ENCODE results near the gene AFMID.
A peak's percentile ranks its signal among the peaks of the same experiment; 100 is the strongest.

AFMID gene

DNA sequence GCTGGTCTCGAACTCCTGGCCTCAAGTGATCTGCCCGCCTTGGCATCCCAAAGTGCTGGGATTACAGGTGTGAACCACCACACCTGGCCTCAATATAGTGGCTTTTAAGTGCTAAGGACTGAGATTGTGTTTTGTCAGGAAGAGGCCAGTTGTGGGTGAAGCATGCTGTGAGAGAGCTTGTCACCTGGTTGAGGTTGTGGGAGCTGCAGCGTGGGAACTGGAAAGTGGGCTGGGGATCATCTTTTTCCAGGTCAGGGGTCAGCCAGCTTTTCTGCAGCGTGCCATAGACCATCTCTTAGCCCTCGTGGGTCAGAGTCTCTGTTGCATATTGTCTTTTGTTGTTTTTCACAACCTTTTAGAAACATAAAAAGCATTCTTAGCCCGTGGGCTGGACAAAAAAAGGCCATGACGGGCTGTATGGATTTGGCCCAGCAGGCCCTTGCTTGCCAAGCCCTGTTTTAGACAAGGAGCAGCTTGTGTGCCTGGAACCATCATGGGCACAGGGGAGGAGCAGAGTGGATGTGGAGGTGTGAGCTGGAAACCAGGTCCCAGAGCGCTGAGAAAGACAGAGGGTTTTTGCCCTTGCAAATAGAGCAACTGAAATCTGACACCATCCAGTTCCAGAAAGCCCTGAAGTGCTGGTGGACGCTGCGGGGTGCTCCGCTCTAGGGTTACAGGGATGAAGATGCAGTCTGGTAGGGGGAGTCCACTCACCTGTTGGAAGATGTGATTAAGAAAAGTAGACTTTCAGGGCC lies 32.4 kb downstream of the AFMID start:
- ATAC-seq, result no peak
- Mint-ChIP-seq H3K4me3 (no peak overlapping the region), H3K36me3 (peaks cover 84% of the 10 kb centered on the region), H3K9me3 (no peaks in the 10 kb centered on the region), H3K4me1 (no peaks in the 10 kb centered on the region), H3K27ac (no peak overlapping the region)
- no peak for DNase-seq (ENCODE audit: low spot score in 2 of 2)

DNA sequence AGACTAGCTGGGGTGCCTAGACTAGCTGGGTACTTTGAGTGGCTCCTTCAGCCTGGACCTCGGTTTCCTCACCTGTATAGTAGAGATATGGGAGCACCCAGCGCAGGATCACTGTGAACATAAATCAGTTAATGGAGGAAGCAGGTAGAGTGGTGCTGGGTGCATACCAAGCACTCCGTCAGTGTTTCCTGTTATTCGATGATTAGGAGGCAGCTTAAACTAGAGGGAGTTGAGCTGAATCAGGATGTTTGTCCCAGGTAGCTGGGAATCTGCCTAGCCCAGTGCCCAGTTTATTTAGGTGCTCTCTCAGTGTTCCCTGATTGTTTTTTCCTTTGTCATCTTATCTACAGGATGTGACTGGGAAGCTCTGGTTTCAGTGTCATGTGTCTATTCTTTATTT lies 35.9 kb downstream of the AFMID start:
- ATAC-seq (no peak), DNase-seq (ENCODE audit: low spot score in 2 of 2) (no peak)
- no peak overlapping the region for H3K4me3 Mint-ChIP-seq
- H3K36me3 Mint-ChIP-seq, result peaks cover 61% of the 10 kb centered on the region
- no peaks in the 10 kb centered on the region for H3K9me3 Mint-ChIP-seq
- no peak overlapping the region for H3K27ac Mint-ChIP-seq
- no peaks in the 10 kb centered on the region for H3K4me1 Mint-ChIP-seq

GRCh38 chr17:78223765-78224164 lies 36.6 kb downstream of the AFMID start:
- Mint-ChIP-seq H3K27ac (no peak overlapping the region), H3K4me3 (no peak overlapping the region), H3K4me1 (no peaks in the 10 kb centered on the region), H3K36me3 (peaks cover 54% of the 10 kb centered on the region), H3K9me3 (no peaks in the 10 kb centered on the region)
- ATAC-seq, result no peak
- DNase-seq (ENCODE audit: low spot score in 2 of 2), result no peak

DNA sequence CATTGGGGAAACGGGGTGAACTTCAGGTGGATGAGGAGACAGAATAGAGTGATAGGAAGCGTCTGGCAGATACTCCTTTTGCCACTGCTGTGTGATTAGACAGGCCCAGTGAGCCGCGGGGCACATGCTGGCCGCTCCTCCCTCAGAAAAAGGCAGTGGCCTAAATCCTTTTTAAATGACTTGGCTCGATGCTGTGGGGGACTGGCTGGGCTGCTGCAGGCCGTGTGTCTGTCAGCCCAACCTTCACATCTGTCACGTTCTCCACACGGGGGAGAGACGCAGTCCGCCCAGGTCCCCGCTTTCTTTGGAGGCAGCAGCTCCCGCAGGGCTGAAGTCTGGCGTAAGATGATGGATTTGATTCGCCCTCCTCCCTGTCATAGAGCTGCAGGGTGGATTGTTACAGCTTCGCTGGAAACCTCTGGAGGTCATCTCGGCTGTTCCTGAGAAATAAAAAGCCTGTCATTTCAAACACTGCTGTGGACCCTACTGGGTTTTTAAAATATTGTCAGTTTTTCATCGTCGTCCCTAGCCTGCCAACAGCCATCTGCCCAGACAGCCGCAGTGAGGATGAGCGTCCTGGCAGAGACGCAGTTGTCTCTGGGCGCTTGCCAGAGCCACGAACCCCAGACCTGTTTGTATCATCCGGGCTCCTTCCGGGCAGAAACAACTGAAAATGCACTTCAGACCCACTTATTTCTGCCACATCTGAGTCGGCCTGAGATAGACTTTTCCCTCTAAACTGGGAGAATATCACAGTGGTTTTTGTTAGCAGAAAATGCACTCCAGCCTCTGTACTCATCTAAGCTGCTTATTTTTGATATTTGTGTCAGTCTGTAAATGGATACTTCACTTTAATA lies 37.3 kb downstream of the AFMID start:
- Mint-ChIP-seq H3K4me3 (no peak overlapping the region), H3K9me3 (no peaks in the 10 kb centered on the region), H3K36me3 (peaks cover 47% of the 10 kb centered on the region), H3K27ac (no peak overlapping the region), H3K4me1 (no peaks in the 10 kb centered on the region)
- ATAC-seq (no peak), DNase-seq (ENCODE audit: low spot score in 2 of 2) (no peak)

- H3K4me1 Mint-ChIP-seq, result no peaks in the 10 kb centered on the region
- H3K36me3 Mint-ChIP-seq, result peaks cover 39% of the 10 kb centered on the region
- no peak overlapping the region for H3K27ac Mint-ChIP-seq
- no peak for ATAC-seq
- no peaks in the 10 kb centered on the region for H3K9me3 Mint-ChIP-seq
- no peak for DNase-seq (ENCODE audit: low spot score in 2 of 2)
- H3K4me3 Mint-ChIP-seq, result no peak overlapping the region
Measured at GRCh38 chr17:78225088-78225865, 38.1 kb downstream of the AFMID start.

DNA sequence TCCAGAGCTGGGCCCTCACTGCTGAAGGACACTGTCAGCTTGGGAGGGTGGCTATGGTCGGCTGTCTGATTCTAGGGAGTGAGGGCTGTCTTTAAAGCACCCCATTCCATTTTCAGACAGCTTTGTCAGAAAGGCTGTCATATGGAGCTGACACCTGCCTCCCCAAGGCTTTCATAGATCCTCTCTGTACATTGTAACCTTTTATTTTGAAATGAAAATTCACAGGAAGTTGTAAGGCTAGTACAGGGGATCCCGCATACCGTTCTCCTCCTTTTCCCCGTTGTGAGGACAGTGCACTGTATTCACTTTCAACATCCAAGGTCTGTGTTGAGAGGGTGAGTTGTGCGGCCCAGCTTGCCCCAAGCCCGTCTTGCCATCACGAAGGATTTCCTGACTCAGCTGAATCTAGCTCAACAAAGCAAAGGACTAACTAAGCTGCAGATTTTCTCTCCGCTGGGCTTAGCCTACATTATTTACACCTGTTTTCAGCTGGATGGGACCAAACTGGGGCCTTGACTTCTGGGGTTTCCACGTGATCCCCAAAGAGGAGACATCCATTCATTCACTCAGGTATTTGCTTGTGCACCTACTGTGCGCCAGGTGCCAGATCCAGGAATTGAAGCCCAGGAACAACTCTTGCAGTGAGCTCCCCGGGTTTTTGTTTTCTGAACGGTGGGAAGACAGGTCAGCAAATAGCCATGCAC lies 39.0 kb downstream of the AFMID start:
- no peaks in the 10 kb centered on the region for H3K4me1 Mint-ChIP-seq
- H3K4me3 Mint-ChIP-seq, result no peak overlapping the region
- peaks cover 30% of the 10 kb centered on the region for H3K36me3 Mint-ChIP-seq
- DNase-seq (ENCODE audit: low spot score in 2 of 2) (no peak), ATAC-seq (no peak)
- no peak overlapping the region for H3K27ac Mint-ChIP-seq
- H3K9me3 Mint-ChIP-seq, result no peaks in the 10 kb centered on the region

DNA sequence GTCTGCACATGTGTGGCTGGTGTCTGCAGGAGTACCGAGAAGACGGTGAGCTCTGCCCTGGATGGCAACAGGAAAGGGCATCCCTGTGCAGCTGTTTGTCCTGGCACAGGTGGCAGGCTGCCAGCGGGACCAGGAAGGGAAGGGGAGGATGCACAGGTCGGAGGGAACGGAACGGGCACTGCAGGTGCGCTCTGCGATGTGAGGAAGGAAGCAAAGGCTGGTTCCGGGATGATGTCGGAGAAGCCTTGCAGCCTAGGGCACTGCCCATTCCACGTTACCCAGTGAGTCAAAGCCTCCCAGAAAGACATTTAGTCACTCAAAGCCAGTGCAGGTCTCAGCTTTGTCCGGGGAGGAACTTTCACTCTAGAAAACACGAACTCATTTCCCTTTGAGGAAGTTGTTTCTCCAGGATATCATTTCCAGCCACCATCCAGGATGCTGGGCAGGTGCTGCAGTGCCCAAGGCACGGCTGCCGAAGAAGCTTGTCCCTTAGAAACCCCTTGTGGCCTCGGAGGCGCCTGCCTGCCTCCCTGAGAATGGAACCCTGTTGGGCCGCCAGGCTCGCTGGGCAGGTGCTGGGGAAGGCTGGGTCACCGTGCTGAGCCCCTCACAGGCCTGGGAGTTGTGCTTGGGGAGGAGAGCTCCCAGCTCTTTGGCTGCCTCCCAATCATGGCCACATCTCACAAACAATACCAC lies 39.7 kb downstream of the AFMID start:
- DNase-seq (ENCODE audit: low spot score in 2 of 2) (no peak), ATAC-seq (no peak)
- Mint-ChIP-seq H3K4me1 (no peaks in the 10 kb centered on the region), H3K9me3 (no peaks in the 10 kb centered on the region), H3K27ac (no peak overlapping the region), H3K4me3 (no peak overlapping the region), H3K36me3 (peaks cover 23% of the 10 kb centered on the region)

DNA sequence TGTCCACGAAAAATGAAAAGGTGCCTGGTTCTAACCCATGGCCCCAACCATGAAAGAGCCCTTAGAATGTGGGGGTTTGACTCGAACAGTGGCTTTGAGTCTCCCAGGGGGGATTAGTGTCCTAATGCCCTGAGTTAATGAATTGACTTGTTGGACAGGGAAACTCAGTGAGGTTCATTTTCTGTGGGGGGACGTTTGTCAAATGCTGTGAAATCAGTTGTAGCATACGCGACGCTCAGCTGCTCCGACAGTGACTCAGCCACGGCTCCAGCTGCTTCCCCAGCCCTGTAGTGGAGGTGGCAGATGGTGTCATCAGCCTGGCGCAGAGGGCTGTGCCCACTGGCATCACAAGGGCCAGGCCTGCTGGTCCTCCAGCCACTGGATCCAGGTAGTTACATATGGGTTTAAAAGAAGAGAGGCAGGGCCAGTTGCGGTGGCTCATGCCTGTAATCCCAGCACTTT lies 40.3 kb downstream of the AFMID start:
- ATAC-seq (no peak), DNase-seq (ENCODE audit: low spot score in 2 of 2) (no peak)
- Mint-ChIP-seq H3K36me3 (peaks cover 22% of the 10 kb centered on the region), H3K4me1 (peaks cover 6% of the 10 kb centered on the region), H3K9me3 (no peaks in the 10 kb centered on the region), H3K27ac (no peak overlapping the region), H3K4me3 (no peak overlapping the region)

GRCh38 chr17:78228176-78228575 lies 41.0 kb downstream of the AFMID start:
- DNase-seq (ENCODE audit: low spot score in 2 of 2) (no peak), ATAC-seq (no peak)
- Mint-ChIP-seq H3K9me3 (no peaks in the 10 kb centered on the region), H3K4me3 (no peak overlapping the region), H3K4me1 (peaks cover 6% of the 10 kb centered on the region), H3K27ac (no peak overlapping the region), H3K36me3 (peaks cover 22% of the 10 kb centered on the region)

GRCh38 chr17:78230252-78230962 lies 43.2 kb downstream of the AFMID start:
- DNase-seq (ENCODE audit: low spot score in 2 of 2), result no peak
- Mint-ChIP-seq H3K36me3 (no peaks in the 10 kb centered on the region), H3K9me3 (no peaks in the 10 kb centered on the region), H3K27ac (no peak overlapping the region), H3K4me3 (no peak overlapping the region), H3K4me1 (peaks cover 6% of the 10 kb centered on the region)
- no peak for ATAC-seq

DNA sequence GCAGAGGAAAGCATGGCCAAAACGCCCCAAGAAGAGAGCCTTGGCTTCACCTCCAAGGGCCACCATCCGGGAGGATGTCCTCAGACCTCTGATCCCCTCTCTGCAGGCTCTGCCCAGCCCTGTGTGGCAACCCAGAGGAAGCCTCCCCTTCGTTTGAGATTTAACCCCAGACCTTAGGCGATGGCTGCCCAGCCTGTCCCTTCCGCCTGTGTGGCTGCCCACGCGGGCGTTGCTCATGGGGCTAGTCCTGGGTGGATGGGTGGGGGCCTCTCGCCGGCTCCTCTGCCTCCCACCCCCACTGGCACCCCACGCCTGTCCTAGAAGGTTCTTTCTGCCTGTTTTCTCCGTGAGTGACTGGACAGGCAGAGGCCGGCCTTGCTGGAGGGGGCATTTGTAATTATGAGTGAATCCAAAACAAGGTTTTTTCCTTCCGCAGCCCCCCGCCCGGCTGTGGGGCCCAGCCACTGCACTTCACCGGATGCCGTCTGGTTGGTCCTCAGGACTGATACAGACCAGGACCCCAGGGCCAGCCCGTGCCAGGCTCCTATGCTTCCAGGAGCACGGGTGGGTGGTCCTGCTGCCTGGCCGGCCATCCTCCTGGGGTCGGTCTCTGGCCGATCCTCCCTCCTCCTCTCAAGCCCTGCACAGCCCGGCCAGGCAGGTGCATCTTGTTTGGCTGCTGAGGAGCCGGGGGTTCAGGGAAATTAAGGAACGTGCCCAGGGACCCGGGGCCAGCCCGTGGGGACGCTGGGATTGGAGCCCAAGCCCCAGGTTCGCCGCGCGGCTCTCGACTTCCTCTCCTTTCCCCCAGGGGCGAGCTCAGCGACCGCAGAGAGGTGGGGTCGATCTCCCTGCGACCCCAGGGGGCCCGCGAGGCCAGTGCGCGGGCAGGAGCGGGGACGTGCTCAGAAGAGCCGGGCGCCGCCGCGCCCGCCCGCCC lies 44.1 kb downstream of the AFMID start, which contains the start of gene TMEM235:
Gene TMEM235, plus strand, starts transcription at position 636 of the 940 bp plus-strand sequence. CDS start 393 bp downstream, outside the sequence.
- no peak within 1 kb of the TSS for H3K4me3 Mint-ChIP-seq
- H3K27ac Mint-ChIP-seq, result no peak within 1 kb of the TSS
- DNase-seq (ENCODE audit: low spot score in 2 of 2) (no peak), ATAC-seq (no peak)
- peaks cover 6% of the 10 kb centered on the region for H3K4me1 Mint-ChIP-seq
- H3K9me3 Mint-ChIP-seq, result no peaks in the 10 kb centered on the region
- no peaks in the 10 kb centered on the region for H3K36me3 Mint-ChIP-seq

- H3K4me3 Mint-ChIP-seq, result no peak overlapping the region
- H3K27ac Mint-ChIP-seq, result no peak overlapping the region
- H3K4me1 Mint-ChIP-seq, result peaks cover 6% of the 10 kb centered on the region
- H3K9me3 Mint-ChIP-seq, result no peaks in the 10 kb centered on the region
- no peaks in the 10 kb centered on the region for H3K36me3 Mint-ChIP-seq
- ATAC-seq, result peak; percentile 65
- DNase-seq (ENCODE audit: low spot score in 2 of 2), result no peak
Measured at GRCh38 chr17:78231991-78232858, 45.1 kb downstream of the AFMID start.
